PC-3 (cell line): ENCODE measurements around the gene DICER1. TPM values are rescaled to one million over a fixed set of nuclear protein-coding genes. Genes with fewer than 3 reads are reported as not detected.

Experiments
- ATAC-seq: fragments of 200-7000 bp; cut with Tn5 transposase; 2 replicates; pipeline ENCODE4 v1.9.1; 2020; ENCODE audit warnings: mild to moderate bottlenecking, moderate library complexity
- BruUV-seq: library from RNA; stranded (reverse); fragments of 400-500 nt; replicated peaks from 2 replicates; lab custom pipeline; 2021; lab: Mats Ljungman, UMichigan
- CTCF ChIA-PET: fragments of 300-600 bp; sonication (Branson Sonifier 250); formaldehyde crosslinking; loops from one replicate; lab custom pipeline; 2022; ENCODE audit warnings: antibody characterized with exemption; lab: Charles Lee
- POLR2A ChIA-PET: fragments of 300-600 bp; sonication (Branson Sonifier 250); formaldehyde crosslinking; loops from one replicate; lab custom pipeline; 2022; ENCODE audit warnings: antibody characterized with exemption; ENCODE audit not compliant: unreplicated experiment; lab: Charles Lee
- DNase-seq: peaks from one replicate; pipeline ENCODE4 v3.0.0-alpha.2; 2015
- H2AFZ ChIP-seq: fragments of 300-600 bp; sonication (generic); 2 replicates; pipeline ENCODE4 v1.6.0; 2016; ENCODE audit warnings: antibody characterized with exemption, low read length
- H3F3A ChIP-seq: fragments of 300-600 bp; sonication (generic); one replicate; pipeline ENCODE4 v1.6.0; 2017; ENCODE audit warnings: antibody characterized with exemption, low read length, control low read depth, mild to moderate bottlenecking; ENCODE audit not compliant: unreplicated experiment
- H3K27ac ChIP-seq: fragments of 300-600 bp; sonication (generic); 2 replicates; pipeline ENCODE4 v1.5.1; 2016; ENCODE audit warnings: mild to moderate bottlenecking, low read length
- H3K27me3 ChIP-seq: fragments of 300-600 bp; sonication (generic); 2 replicates; pipeline ENCODE4 v1.6.1; 2016; ENCODE audit warnings: low read length, mixed read lengths
- H3K36me3 ChIP-seq: fragments of 300-600 bp; sonication (generic); 2 replicates; pipeline ENCODE4 v1.6.1; 2016; ENCODE audit warnings: low read depth, mixed run types, low read length, mixed read lengths
- H3K4me1 ChIP-seq: fragments of 300-600 bp; sonication (generic); 2 replicates; pipeline ENCODE4 v1.5.1; 2016; ENCODE audit warnings: low read length; ENCODE audit not compliant: insufficient read depth
- H3K4me2 ChIP-seq: fragments of 300-600 bp; sonication (generic); 2 replicates; pipeline ENCODE4 v1.6.0; 2016; ENCODE audit warnings: low read length
- H3K4me3 ChIP-seq: fragments of 300-600 bp; sonication (generic); 2 replicates; pipeline ENCODE4 v1.5.1; 2016; ENCODE audit warnings: mild to moderate bottlenecking, low read length, mixed read lengths
- H3K79me2 ChIP-seq: fragments of 300-600 bp; sonication (generic); 2 replicates; pipeline ENCODE4 v1.6.1; 2017; ENCODE audit warnings: low read length, mixed read lengths
- H3K9ac ChIP-seq: fragments of 300-600 bp; sonication (generic); 2 replicates; pipeline ENCODE4 v1.6.0; 2016; ENCODE audit warnings: mild to moderate bottlenecking, low read length
- H3K9me2 ChIP-seq: fragments of 300-600 bp; sonication (generic); replicated peaks from 2 replicates; pipeline ENCODE4 v1.6.1; 2016; ENCODE audit warnings: mixed run types, low read length, mixed read lengths
- H3K9me3 ChIP-seq: fragments of 300-600 bp; sonication (generic); 2 replicates; pipeline ENCODE4 v1.6.1; 2016; ENCODE audit warnings: low read length, mixed read lengths
- H4K20me1 ChIP-seq: fragments of 300-600 bp; sonication (generic); 2 replicates; pipeline ENCODE4 v1.6.1; 2016; ENCODE audit warnings: low read length, mixed read lengths
- EZH2 ChIP-seq: fragments of 300-600 bp; sonication (generic); IDR thresholded peaks from one replicate; pipeline ENCODE4 v1.6.1; 2017; ENCODE audit warnings: antibody characterized with exemption, mild to moderate bottlenecking, low read length; ENCODE audit not compliant: unreplicated experiment
- EZH2phosphoT487 ChIP-seq: fragments of 300-600 bp; sonication (generic); IDR thresholded peaks from 2 replicates; pipeline ENCODE4 v1.6.1; 2018; ENCODE audit warnings: mild to moderate bottlenecking, antibody characterized with exemption, low read length, borderline replicate concordance
- intact Hi-C: fragments of 100-400 bp; cut with micrococcal nuclease; formaldehyde crosslinking; loops from 2 replicates; pipeline ENCODE4 v1.9.0; 2023
- total RNA-seq: library from RNA; depleted of rRNA; stranded (reverse); fragments of >200 nt; gene quantifications from 2 replicates; pipeline ENCODE4 v1.2.3, GENCODE V29; 2014
- TF ChIP-seq, protein P1 (sequence below): fragments of 300-600 bp; sonication (generic); conservative IDR thresholded peaks from 2 replicates; pipeline ENCODE4 v1.5.1; 2017; ENCODE audit warnings: antibody characterized with exemption, low read depth, mild to moderate bottlenecking, low read length

The DICER1 gene
- total RNA-seq, 1 experiment from 2014 or later, result 29.9 TPM

DNA sequence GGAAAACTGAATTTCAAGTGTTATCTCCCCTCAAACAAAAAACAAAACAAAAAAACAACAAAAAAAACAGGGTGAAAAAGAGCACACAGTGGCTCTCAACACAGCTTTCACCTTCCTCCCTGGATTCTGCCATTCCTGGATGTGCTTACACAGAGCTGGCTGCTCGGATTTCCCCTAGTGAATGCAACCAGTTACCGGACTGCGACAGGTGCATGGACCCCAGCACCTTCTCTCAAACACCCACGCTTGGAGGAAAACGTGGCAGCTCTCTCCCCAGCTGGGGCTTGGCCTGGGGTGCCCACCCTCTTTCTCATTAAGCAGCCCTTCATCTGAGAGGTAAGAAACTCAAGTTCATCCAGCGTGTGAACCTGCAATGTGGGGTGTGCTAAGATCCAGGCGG, 33.5 kb upstream of the DICER1 start:
- Histone ChIP-seq H3K4me1 (no peaks in the 10 kb centered on the region), H3K9ac (no peak overlapping the region), H3K27me3 (no peaks in the 10 kb centered on the region), H4K20me1 (no peaks in the 10 kb centered on the region), H3K79me2 (no peaks in the 10 kb centered on the region), H3K9me2 (no peaks in the 10 kb centered on the region), H3K27ac (no peak overlapping the region), H3F3A (no peaks in the 10 kb centered on the region), H3K36me3 (no peaks in the 10 kb centered on the region), H3K4me3 (no peak overlapping the region), H3K9me3 (no peaks in the 10 kb centered on the region), H2AFZ (no peak overlapping the region), H3K4me2 (no peak overlapping the region)
- intact Hi-C loops, result no loop called here
- TF ChIP-seq EZH2 (no peak), EZH2phosphoT487 (no peak)
- TF ChIP-seq, protein P1, sequence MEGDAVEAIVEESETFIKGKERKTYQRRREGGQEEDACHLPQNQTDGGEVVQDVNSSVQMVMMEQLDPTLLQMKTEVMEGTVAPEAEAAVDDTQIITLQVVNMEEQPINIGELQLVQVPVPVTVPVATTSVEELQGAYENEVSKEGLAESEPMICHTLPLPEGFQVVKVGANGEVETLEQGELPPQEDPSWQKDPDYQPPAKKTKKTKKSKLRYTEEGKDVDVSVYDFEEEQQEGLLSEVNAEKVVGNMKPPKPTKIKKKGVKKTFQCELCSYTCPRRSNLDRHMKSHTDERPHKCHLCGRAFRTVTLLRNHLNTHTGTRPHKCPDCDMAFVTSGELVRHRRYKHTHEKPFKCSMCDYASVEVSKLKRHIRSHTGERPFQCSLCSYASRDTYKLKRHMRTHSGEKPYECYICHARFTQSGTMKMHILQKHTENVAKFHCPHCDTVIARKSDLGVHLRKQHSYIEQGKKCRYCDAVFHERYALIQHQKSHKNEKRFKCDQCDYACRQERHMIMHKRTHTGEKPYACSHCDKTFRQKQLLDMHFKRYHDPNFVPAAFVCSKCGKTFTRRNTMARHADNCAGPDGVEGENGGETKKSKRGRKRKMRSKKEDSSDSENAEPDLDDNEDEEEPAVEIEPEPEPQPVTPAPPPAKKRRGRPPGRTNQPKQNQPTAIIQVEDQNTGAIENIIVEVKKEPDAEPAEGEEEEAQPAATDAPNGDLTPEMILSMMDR, result no peak
- ATAC-seq (no peak), DNase-seq (no peak)
- no TSS peak for BruUV-seq
- ChIA-PET CTCF (no interaction called here), POLR2A (no interaction called here)

DNA sequence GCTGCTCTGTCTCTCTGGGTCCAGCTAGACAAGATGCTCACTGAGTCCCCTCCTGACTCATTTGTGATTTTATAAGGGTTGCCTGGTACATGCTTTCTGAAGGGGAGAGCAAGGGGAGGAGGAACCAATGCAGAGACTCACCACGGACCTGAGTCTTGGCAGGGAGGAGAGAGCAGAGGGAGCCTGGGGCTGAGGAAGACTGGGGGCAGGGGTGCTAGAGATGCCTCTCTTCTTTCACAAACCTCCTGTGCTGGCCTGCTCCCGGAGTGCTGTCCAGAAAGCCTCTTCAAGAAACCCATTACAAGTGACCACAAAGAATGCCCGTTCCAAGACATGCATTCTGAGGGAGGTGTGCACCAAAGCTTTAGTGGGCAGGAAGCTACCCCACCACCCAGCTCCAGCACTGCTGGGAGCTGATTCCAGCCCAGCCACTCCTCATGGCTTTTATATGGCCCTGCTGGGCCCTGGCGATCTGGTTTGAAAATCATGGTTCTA, 33.1 kb upstream of the DICER1 start:
- Histone ChIP-seq H3K4me1 (no peaks in the 10 kb centered on the region), H3K4me3 (no peak overlapping the region), H2AFZ (no peak overlapping the region), H3K27me3 (no peaks in the 10 kb centered on the region), H3K79me2 (no peaks in the 10 kb centered on the region), H3K27ac (no peak overlapping the region), H3F3A (no peaks in the 10 kb centered on the region), H3K36me3 (no peaks in the 10 kb centered on the region), H4K20me1 (no peaks in the 10 kb centered on the region), H3K9ac (no peak overlapping the region), H3K9me3 (no peaks in the 10 kb centered on the region), H3K4me2 (no peak overlapping the region), H3K9me2 (no peaks in the 10 kb centered on the region)
- TF ChIP-seq EZH2phosphoT487 (no peak), EZH2 (no peak)
- TF ChIP-seq, protein P1, result no peak
- ChIA-PET CTCF (no interaction called here), POLR2A (no interaction called here)
- DNase-seq, result no peak
- ATAC-seq, result no peak
- intact Hi-C loops, result no loop called here
- no TSS peak for BruUV-seq

DNA sequence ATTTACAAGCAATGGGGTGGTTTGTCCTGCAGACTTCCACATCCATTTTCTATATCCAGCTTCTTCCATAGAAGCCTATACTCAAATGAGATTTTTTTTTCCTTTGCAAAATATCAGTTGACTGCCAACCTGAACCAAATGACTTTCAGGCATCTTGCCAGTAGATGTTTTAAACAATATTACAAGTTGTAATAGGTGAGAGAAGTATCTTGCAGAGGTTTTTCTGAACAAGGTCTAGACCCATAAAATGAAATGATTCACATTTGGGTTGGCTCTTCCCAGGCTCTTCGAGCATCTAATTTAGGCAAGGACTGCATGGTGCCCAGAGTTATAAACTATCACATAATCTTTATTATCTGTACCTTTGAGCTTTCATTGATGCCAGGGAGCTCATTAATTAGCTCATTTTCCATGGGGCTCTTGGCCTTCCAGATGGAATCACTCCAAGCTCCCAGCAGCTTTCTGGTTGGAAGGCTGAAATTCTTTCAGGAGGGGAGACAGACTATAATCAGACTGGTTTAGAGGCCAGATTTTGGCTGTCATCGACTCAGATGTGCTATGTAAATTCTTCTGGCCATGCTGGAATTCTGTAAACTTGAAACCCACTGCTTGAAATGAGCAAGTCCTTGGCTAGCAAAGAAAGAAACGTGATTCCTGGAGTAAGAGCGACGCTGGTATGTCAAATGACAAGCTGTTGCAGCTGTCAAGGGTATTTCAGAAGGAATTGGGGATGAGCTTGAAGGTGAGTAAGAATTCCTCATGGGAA, 32.2 kb upstream of the DICER1 start:
- TF ChIP-seq EZH2, result no peak
- TF ChIP-seq EZH2phosphoT487, result no peak
- TF ChIP-seq, protein P1, result no peak
- Histone ChIP-seq H3K4me2 (no peak overlapping the region), H3K4me1 (no peaks in the 10 kb centered on the region), H3K79me2 (no peaks in the 10 kb centered on the region), H3K9me2 (no peaks in the 10 kb centered on the region), H3K27ac (no peak overlapping the region), H2AFZ (no peak overlapping the region), H3K36me3 (no peaks in the 10 kb centered on the region), H3K9me3 (no peaks in the 10 kb centered on the region), H4K20me1 (no peaks in the 10 kb centered on the region), H3K27me3 (no peaks in the 10 kb centered on the region), H3K9ac (no peak overlapping the region), H3K4me3 (no peak overlapping the region), H3F3A (no peaks in the 10 kb centered on the region)
- ATAC-seq (no peak), DNase-seq (no peak)
- ChIA-PET CTCF (no interaction called here), POLR2A (no interaction called here)
- intact Hi-C loops, result no loop called here
- BruUV-seq, result no TSS peak
